Stimulated activated CD4-positive, alpha-beta T cell treated with anti-CD3 and anti-CD28 coated beads, TNF-alpha, amount 100 ng/mL, for 24 hours (primary cell): ENCODE results near the gene TP73.

Experiments used
- DNase-seq, 3 experiments: peaks; one replicate each; pipeline ENCODE4 v3.0.0-alpha.2; 2020; ENCODE audit warnings: low read depth in 3 of 3

TP73 gene

GRCh38 chr1:3672971-3673361 is 20.6 kb downstream of the TP73 start:
- DNase-seq, result no peak

GRCh38 chr1:3673381-3674099 is 21.2 kb downstream of the TP73 start:
- no peak for DNase-seq

GRCh38 chr1:3674100-3675094 is 22.1 kb downstream of the TP73 start:
- no peak for DNase-seq

GRCh38 chr1:3675436-3675835 is 23.1 kb downstream of the TP73 start:
- DNase-seq, result no peak

GRCh38 chr1:3676581-3677470 is 24.5 kb downstream of the TP73 start:
- no peak for DNase-seq

- no peak for DNase-seq
These were observed 25.2 kb downstream of the TP73 start for GRCh38 chr1:3677484-3677883.

- DNase-seq, result no peak
These were observed 26.2 kb downstream of the TP73 start for GRCh38 chr1:3678361-3679097.

GRCh38 chr1:3679098-3679555 is 26.8 kb downstream of the TP73 start:
- no peak for DNase-seq

GRCh38 chr1:3679799-3680453 is 27.6 kb downstream of the TP73 start:
- no peak for DNase-seq

- no peak for DNase-seq
These were observed 28.3 kb downstream of the TP73 start for GRCh38 chr1:3680488-3681230.

- no peak for DNase-seq
These were observed 29.0 kb downstream of the TP73 start for GRCh38 chr1:3681231-3681897.

GRCh38 chr1:3681898-3682806 is 29.8 kb downstream of the TP73 start:
- DNase-seq, result no peak

GRCh38 chr1:3683197-3683596 is 30.9 kb downstream of the TP73 start:
- DNase-seq, result no peak

- DNase-seq, result no peak
These were observed 31.7 kb downstream of the TP73 start for GRCh38 chr1:3683992-3684391.

- no peak for DNase-seq
These were observed 32.9 kb downstream of the TP73 start for GRCh38 chr1:3685222-3685621.

GRCh38 chr1:3685906-3686305 is 33.6 kb downstream of the TP73 start:
- DNase-seq, result no peak

- no peak for DNase-seq
These were observed 35.2 kb downstream of the TP73 start for GRCh38 chr1:3687504-3687903.
